ENCODE results near the gene TMEM175.

Gene TMEM175

DNA sequence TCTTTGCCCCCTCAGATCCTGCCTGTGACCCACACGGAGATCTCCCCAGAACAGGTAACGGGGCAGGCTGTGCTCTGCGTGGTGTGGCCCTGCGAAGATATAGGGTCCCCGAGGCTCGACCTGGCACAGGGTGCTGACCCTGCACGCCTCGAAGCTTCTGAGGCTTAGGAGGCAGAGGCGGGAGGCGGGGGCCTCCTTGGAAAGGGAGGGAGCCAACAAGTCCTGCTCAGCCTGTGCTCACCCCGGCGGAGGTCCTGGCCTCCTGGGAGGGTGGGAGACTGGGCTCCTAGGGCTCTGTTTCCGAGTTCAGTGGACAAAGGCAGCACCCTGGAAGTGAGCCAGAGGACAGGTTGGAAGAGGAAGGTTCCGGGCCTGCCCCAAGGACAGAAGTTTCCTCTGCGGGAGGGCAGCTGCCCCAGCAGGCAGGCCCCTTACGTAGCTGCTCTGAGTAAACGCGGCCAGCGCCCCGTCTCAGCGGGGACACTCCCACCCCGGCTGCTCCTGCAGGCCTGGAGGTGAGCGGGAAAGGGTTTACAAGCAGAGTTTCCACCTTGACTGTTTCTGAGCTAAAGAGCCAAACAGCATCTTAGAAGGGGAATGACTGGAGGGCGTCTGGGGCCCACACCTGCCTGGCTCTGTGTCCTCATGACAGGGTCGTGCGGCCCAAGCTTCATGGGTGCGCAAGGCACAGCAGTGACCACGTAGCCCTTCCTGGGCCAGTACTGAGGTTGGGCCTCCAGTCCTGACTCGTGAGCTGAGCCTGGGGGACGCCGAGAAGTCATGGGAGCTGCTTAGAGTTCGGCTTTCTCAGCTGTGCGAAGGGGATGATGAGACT, 16.1 kb downstream of the TMEM175 start:
- no peak for TF ChIP-seq CTCF (IDR thresholded peaks at IDR 0.05)

GRCh38 chr4:948936-949300, 16.7 kb downstream of the TMEM175 start:
- no peak for TF ChIP-seq CTCF (IDR thresholded peaks at IDR 0.05)

DNA sequence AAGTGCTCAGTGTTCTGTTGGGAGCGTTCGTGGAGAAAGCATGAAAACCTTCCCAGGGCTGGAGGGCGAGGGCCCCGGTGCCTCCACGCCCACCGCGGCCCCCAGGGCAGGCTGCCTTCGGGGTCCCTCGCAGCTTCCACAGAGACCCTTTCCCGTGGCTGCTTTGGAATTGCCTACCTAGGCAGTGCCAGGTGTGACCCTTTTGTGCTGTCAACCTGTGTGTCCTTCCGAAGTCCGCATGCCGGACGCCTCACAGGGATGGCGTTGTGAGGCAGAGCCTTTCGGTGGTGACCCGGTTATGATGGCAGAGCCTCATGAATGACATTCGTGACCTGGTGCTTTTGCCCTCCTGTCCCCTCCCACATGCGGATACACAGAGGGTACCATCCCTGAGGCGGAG, 17.4 kb downstream of the TMEM175 start:
- no peak for TF ChIP-seq CTCF (IDR thresholded peaks at IDR 0.05)

DNA sequence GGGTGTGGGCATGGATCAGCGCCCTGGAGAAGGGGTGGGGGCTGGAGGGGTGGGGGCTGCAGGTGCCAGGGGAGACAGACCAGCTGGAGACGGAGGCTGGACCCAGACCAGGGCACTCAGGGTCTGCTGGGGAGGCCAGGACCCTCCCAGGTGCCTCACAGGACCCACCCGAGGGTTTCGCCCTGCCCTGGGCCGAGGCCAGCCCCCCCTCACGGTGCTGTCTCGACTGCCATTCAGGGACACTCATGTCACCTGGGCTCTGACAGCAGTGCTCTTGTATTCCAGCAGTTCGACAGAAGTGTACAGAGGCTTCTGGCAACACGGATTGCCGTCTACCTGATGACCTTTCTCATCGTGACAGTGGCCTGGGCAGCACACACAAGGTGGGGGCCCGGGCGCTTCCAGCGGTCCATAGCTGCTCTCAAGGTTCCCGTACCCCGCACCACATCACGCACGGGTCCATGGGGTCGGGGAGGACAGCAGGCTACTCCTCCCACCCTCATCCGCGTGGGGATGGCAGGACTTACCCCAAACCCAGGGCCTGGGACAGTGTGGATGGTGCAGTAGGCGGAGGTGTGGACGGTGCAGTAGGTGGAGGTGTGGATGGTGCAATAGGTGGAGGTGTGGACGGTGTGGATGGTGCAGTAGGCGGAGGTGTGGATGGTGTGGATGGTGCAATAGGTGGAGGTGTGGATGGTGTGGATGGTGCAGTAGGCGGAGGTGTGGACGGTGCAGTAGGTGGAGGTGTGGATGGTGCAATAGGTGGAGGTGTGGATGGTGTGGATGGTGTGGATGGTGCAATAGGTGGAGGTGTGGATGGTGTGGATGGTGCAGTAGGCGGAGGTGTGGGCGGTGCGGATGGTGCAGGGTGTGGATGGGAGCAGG, 18.1 kb downstream of the TMEM175 start:
- TF ChIP-seq CTCF (IDR thresholded peaks at IDR 0.05): no peak

- no peak for TF ChIP-seq CTCF (IDR thresholded peaks at IDR 0.05)
Measured at GRCh38 chr4:951186-951585, 18.9 kb downstream of the TMEM175 start.

DNA sequence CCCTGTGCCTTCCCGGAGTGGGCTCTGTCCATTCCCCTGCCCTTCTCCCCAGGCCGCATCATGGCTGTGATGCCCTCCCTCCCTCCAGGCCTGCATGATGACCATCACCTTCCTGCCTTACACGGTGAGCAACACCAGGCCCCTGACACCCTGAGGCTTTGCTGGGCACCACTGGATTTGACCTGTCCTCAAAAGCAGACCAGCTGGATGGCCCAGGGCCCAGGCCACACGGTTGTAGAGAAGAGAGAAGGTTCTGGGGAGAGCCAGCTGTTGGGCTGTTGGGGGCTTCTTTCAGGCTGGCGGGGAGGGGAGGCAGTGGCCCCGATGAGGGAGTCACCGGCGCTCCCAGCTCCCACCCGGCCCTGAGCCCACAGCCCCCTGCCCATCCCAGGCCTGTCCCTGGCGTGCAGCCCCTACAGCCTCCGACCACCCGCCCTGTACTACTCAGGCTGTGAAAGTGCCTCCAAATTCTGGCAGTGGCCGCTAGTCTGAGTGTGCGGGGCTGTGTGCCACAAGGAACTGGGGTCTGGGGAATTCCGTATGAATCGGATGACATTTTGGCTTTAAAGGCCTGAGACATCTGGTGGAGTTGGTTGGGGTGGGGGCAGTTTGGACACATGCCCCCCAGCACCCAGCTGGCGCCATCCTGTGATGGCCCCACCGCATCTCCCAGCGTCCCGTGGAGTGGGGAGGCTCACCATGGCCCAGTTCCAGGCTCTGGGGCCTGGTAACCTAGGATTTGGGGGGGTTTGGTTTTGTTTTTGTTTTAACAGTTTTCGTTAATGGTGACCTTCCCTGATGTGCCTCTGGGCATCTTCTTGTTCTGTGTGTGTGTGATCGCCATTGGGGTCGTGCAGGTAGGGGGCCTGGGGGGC, 19.6 kb downstream of the TMEM175 start:
- no peak for TF ChIP-seq CTCF (IDR thresholded peaks at IDR 0.05)
